AG09309 (cell line): Measurements from ENCODE around the gene RBM20.

Experiments used
- DNase-seq: peaks from one replicate; pipeline ENCODE4 v3.0.0-alpha.2; 2010; ENCODE audit warnings: low read depth
- H3K4me3 ChIP-seq: 2 replicates; pipeline ENCODE4 v1.5.1; 2011; ENCODE audit warnings: mild to moderate bottlenecking, low read depth, low read length, moderate library complexity; ENCODE audit not compliant: control insufficient read depth
- TF ChIP-seq, protein P1 (sequence below): IDR thresholded peaks from 2 replicates; pipeline ENCODE4 v1.5.1; 2011; ENCODE audit warnings: mild to moderate bottlenecking, low read depth, low read length, inconsistent platforms; ENCODE audit not compliant: insufficient read depth, control insufficient read depth; ENCODE audit errors: missing control alignments

RBM20 gene

DNA sequence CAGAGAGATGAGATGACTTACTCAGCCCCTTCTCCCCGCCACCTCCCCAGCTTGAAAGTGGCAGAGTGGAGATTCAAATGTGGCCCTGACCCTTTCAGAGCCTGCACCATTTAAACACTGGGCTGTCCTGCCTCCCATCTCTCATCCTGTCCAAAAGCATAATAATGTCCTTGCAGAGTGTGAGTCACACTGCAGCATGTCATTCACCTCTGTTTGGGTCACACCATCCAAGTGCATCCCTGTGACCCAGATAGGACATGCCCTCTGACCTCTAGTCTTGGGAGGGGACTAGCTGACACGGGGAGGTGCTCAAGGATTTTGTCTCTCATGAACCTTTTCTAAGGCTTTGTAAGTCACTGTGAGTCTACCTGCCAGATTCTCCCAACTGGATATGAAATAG, 138.5 kb downstream of the RBM20 start:
- DNase-seq: no peak
- TF ChIP-seq, protein P1, sequence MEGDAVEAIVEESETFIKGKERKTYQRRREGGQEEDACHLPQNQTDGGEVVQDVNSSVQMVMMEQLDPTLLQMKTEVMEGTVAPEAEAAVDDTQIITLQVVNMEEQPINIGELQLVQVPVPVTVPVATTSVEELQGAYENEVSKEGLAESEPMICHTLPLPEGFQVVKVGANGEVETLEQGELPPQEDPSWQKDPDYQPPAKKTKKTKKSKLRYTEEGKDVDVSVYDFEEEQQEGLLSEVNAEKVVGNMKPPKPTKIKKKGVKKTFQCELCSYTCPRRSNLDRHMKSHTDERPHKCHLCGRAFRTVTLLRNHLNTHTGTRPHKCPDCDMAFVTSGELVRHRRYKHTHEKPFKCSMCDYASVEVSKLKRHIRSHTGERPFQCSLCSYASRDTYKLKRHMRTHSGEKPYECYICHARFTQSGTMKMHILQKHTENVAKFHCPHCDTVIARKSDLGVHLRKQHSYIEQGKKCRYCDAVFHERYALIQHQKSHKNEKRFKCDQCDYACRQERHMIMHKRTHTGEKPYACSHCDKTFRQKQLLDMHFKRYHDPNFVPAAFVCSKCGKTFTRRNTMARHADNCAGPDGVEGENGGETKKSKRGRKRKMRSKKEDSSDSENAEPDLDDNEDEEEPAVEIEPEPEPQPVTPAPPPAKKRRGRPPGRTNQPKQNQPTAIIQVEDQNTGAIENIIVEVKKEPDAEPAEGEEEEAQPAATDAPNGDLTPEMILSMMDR: no peak
- no peak overlapping the region for H3K4me3 ChIP-seq

GRCh38 chr10:110783509-110784107, 139.5 kb downstream of the RBM20 start:
- TF ChIP-seq, protein P1: no peak
- no peak overlapping the region for H3K4me3 ChIP-seq
- DNase-seq: no peak

GRCh38 chr10:110784198-110784597, 140.1 kb downstream of the RBM20 start:
- no peak for DNase-seq
- no peak overlapping the region for H3K4me3 ChIP-seq
- TF ChIP-seq, protein P1: no peak

DNA sequence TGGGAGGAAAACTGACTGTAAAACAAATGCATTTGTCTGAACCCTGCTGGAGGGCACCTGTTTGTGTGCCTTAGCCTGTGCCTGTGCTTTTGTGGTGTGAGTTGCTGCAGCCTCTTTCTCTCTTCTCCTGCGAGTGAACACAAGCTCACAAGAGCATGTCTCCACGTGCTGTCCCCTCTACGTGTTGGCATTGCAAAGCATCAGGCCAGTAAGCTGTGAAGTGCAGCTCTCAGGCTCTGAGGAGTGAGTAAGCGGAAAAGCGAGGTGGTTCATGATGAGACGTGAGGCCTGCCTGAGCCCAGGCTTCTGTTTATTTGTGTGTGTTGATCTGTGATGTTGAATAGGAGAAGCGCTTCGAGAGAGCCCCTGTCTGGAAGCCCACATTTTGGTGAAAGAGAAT, 142.0 kb downstream of the RBM20 start:
- TF ChIP-seq, protein P1: no peak
- no peak overlapping the region for H3K4me3 ChIP-seq
- no peak for DNase-seq

- H3K4me3 ChIP-seq: no peak overlapping the region
- TF ChIP-seq, protein P1: no peak
- no peak for DNase-seq
Observed at GRCh38 chr10:110788620-110789385, 144.7 kb downstream of the RBM20 start.

- H3K4me3 ChIP-seq: no peak overlapping the region
- TF ChIP-seq, protein P1: no peak
- DNase-seq: no peak
Observed at GRCh38 chr10:110789604-110790433, 145.7 kb downstream of the RBM20 start.
